Measurements from ENCODE around the gene TRANK1.

GRCh38 chr3:36969085-36969484, 24.2 kb upstream of the TRANK1 start:
- TF ChIP-seq EZH2 (IDR thresholded peaks at IDR 0.05; ENCODE audit: low read depth, unreplicated experiment) (no peak), ZNF462 (CRISPR knock-in tag; IDR thresholded peaks at IDR 0.05) (no peak), POLR2AphosphoS5 (IDR thresholded peaks at IDR 0.05; ENCODE audit: low read depth) (no peak), JUNB (IDR thresholded peaks at IDR 0.05; ENCODE audit: unreplicated experiment) (no peak), CTCF (conservative IDR thresholded peaks at IDR 0.05; ENCODE audit: low read depth in 2 of 2) (no peak), ETS1 (IDR thresholded peaks at IDR 0.05) (no peak)
